Ishikawa (cell line): ENCODE measurements around the gene ZNF219.

ENCODE experiments used
- CEBPB ChIP-seq: IDR thresholded peaks from 2 replicates; pipeline ENCODE4 v1.6.1; 2012
- CREB1 ChIP-seq: IDR thresholded peaks from 2 replicates; pipeline ENCODE4 v1.6.1; 2012; ENCODE audit warnings: low read depth
- EGR1 ChIP-seq: IDR thresholded peaks from 2 replicates; pipeline ENCODE4 v1.6.1; 2012
- EP300 ChIP-seq: IDR thresholded peaks from 2 replicates; pipeline ENCODE4 v1.6.1; 2012; ENCODE audit warnings: borderline replicate concordance
- FOXM1 ChIP-seq: IDR thresholded peaks from 2 replicates; pipeline ENCODE4 v1.6.1; 2012; ENCODE audit warnings: low read depth, borderline replicate concordance
- NFIC ChIP-seq: IDR thresholded peaks from 2 replicates; pipeline ENCODE4 v1.6.1; 2012
- RAD21 ChIP-seq: IDR thresholded peaks from 2 replicates; pipeline ENCODE4 v1.6.1; 2012; ENCODE audit warnings: low read depth
- TAF1 ChIP-seq: IDR thresholded peaks from 2 replicates; pipeline ENCODE4 v1.6.1; 2012; ENCODE audit warnings: low read depth, mild to moderate bottlenecking
- TCF12 ChIP-seq: IDR thresholded peaks from 2 replicates; pipeline ENCODE4 v1.6.1; 2012; ENCODE audit warnings: low read depth
- TEAD4 ChIP-seq: IDR thresholded peaks from 2 replicates; pipeline ENCODE4 v1.6.1; 2012
- YY1 ChIP-seq: IDR thresholded peaks from 2 replicates; pipeline ENCODE4 v1.6.1; 2012; ENCODE audit warnings: low read depth
- ZBTB7A ChIP-seq: IDR thresholded peaks from 2 replicates; pipeline ENCODE4 v1.6.1; 2012; ENCODE audit warnings: low read depth
- TF ChIP-seq, protein P1 (sequence below): IDR thresholded peaks from 2 replicates; pipeline ENCODE4 v1.6.1; 2012; ENCODE audit warnings: low read depth, mild to moderate bottlenecking
- TF ChIP-seq, protein P2 (sequence below): IDR thresholded peaks from 2 replicates; pipeline ENCODE4 v1.6.1; 2012

DNA sequence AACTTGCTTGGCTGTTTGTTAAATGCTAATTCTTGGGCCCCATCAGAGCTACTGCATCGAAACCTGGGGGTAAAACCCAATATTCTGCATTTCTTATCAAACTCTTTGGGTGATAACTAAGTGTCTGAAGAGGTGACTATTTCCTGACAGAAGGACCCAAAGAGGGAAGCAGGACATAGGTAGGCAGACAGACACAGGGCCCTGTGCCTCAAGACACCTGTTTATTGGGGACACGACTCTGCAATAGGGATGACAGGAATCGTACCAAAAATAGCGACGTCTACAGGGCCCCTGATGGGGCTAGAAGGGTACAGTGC lies 8.6 kb downstream of the ZNF219 start:
- TF ChIP-seq NFIC: no peak
- no peak for TF ChIP-seq EGR1
- TF ChIP-seq, protein P1, sequence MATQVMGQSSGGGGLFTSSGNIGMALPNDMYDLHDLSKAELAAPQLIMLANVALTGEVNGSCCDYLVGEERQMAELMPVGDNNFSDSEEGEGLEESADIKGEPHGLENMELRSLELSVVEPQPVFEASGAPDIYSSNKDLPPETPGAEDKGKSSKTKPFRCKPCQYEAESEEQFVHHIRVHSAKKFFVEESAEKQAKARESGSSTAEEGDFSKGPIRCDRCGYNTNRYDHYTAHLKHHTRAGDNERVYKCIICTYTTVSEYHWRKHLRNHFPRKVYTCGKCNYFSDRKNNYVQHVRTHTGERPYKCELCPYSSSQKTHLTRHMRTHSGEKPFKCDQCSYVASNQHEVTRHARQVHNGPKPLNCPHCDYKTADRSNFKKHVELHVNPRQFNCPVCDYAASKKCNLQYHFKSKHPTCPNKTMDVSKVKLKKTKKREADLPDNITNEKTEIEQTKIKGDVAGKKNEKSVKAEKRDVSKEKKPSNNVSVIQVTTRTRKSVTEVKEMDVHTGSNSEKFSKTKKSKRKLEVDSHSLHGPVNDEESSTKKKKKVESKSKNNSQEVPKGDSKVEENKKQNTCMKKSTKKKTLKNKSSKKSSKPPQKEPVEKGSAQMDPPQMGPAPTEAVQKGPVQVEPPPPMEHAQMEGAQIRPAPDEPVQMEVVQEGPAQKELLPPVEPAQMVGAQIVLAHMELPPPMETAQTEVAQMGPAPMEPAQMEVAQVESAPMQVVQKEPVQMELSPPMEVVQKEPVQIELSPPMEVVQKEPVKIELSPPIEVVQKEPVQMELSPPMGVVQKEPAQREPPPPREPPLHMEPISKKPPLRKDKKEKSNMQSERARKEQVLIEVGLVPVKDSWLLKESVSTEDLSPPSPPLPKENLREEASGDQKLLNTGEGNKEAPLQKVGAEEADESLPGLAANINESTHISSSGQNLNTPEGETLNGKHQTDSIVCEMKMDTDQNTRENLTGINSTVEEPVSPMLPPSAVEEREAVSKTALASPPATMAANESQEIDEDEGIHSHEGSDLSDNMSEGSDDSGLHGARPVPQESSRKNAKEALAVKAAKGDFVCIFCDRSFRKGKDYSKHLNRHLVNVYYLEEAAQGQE: no peak
- TF ChIP-seq CEBPB: no peak
- TF ChIP-seq TEAD4: no peak
- no peak for TF ChIP-seq EP300
- TF ChIP-seq YY1: no peak
- TF ChIP-seq RAD21: no peak
- TF ChIP-seq TCF12: no peak
- no peak for TF ChIP-seq CREB1
- TF ChIP-seq, protein P2, sequence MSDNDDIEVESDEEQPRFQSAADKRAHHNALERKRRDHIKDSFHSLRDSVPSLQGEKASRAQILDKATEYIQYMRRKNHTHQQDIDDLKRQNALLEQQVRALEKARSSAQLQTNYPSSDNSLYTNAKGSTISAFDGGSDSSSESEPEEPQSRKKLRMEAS: no peak
- TF ChIP-seq ZBTB7A: no peak
- TF ChIP-seq FOXM1: no peak
- no peak for TF ChIP-seq TAF1
